Transverse colon (tissue), 4 donors: ENCODE results near the gene CAPN5. TPM values are rescaled to one million over a fixed set of nuclear protein-coding genes. Genes with fewer than 3 reads are reported as not detected.

Source experiments
- DNase-seq: peaks from one replicate; pipeline ENCODE4 v3.0.0-alpha.2; 2019
- H3K27ac ChIP-seq, 4 donors: fragments of 200-600 bp; sonication (generic); 2 replicates each; pipeline ENCODE4 v1.5.1; 2016 to 2018; ENCODE audit warnings: inconsistent platforms in 4 of 4
- H3K27me3 ChIP-seq: fragments of 200-600 bp; sonication (generic); 2 replicates; pipeline ENCODE4 v1.5.1; 2017; ENCODE audit warnings: inconsistent platforms
- H3K36me3 ChIP-seq, 4 donors: fragments of 200-600 bp; sonication (generic); 2 replicates each; pipeline ENCODE4 v1.5.1; 2017 to 2019; ENCODE audit warnings: inconsistent platforms in 4 of 4
- H3K4me1 ChIP-seq, 4 donors: fragments of 200-600 bp; sonication (generic); 2 replicates each; pipeline ENCODE4 v1.5.1; 2017 to 2020; ENCODE audit warnings: inconsistent platforms in 4 of 4
- H3K4me3 ChIP-seq, 4 donors: fragments of 200-600 bp; sonication (generic); 1 replicate in 1 of 4; 2 replicates in 3 of 4; pipeline versions ENCODE4 v1.5.1 to v1.6.1; 2017 to 2019; ENCODE audit warnings: inconsistent platforms in 4 of 4
- H3K9me3 ChIP-seq, 2 donors: fragments of 200-600 bp; sonication (generic); 2 replicates each; pipeline ENCODE4 v1.5.1; 2017 to 2019; ENCODE audit warnings: inconsistent platforms in 2 of 2
- CTCF ChIP-seq, 5 experiments: fragments of 200-600 bp in 3 of 5; fragments of 450-650 bp in 2 of 5; sonication (generic) in 3 of 5; IDR thresholded peaks; 1 replicate in 2 of 5; 2 replicates in 3 of 5; pipeline ENCODE4 v1.5.1; 2016 to 2017; ENCODE audit warnings: antibody characterized with exemption in 5 of 5, inconsistent platforms in 3 of 5, mild to moderate bottlenecking in 2 of 5, moderate library complexity in 1 of 5
- EP300 ChIP-seq: sonication (generic); formaldehyde crosslinking; IDR thresholded peaks from one replicate; pipeline ENCODE4 v1.6.1; 2017; ENCODE audit warnings: antibody characterized with exemption, low read depth
- POLR2A ChIP-seq: fragments of 450-650 bp; IDR thresholded peaks from one replicate; pipeline ENCODE4 v1.6.1; 2016; ENCODE audit warnings: antibody characterized with exemption, mild to moderate bottlenecking, moderate library complexity
- POLR2AphosphoS5 ChIP-seq, 3 donors: sonication (generic); formaldehyde crosslinking; IDR thresholded peaks; one replicate each; pipeline ENCODE4 v1.6.1; 2016; ENCODE audit warnings: antibody characterized with exemption in 3 of 3
- WGBS, 2 donors: methylation state at CpG; one replicate each; pipeline ENCODE4 v1.1.5; 2018; ENCODE audit warnings: low coverage in 1 of 2; 5-methylcytosine and 5-hydroxymethylcytosine counted together
- in situ Hi-C, 4 donors: fragments of 200-750 bp; cut with MboI; loops; one replicate each; pipeline versions ENCODE4 v1.15.0 to v1.15.1; 2017; ENCODE audit warnings: low sequenced_read_pairs in 3 of 4, low pct_ligation_motif_present in 1 of 4, low pct_unique_long_range_greater_than_20kb in 1 of 4
- intact Hi-C: fragments of 100-400 bp; cut with DNase I; formaldehyde crosslinking; loops from one replicate; pipeline ENCODE4 v1.15.1; 2023; ENCODE audit warnings: low total_unique reads
- total RNA-seq, 4 donors: library from RNA; depleted of rRNA; stranded (reverse); fragments of >200 nt; gene quantifications; one replicate each; pipeline ENCODE4 v1.1.0, GENCODE V29; 2016

CAPN5 gene
- total RNA-seq, 4 donors from 2014 or later, result 210 to 290 (median 214) TPM

- Histone ChIP-seq H3K36me3 (no peaks in the 10 kb centered on the region), H3K27ac (no peak overlapping the region), H3K9me3 (no peaks in the 10 kb centered on the region), H3K4me1 (no peaks in the 10 kb centered on the region), H3K4me3 (no peak overlapping the region), H3K27me3 (no peaks in the 10 kb centered on the region)
- DNase-seq, result no peak
- intact Hi-C loops (no loop called here), in situ Hi-C loops (no loop called here)
- WGBS, 2 donors, result 62 to 85% methylated on average over 5 to 10 of the region's 10 CpGs
- TF ChIP-seq POLR2AphosphoS5 (IDR thresholded peaks at IDR 0.05) (no peak), POLR2A (no peak), EP300 (no peak), CTCF (IDR thresholded peaks at IDR 0.05) (no peak)
These were observed 106.7 kb downstream of the CAPN5 start for GRCh38 chr11:77173494-77173893.

GRCh38 chr11:77174559-77174958 lies 107.8 kb downstream of the CAPN5 start:
- Histone ChIP-seq H3K27ac (no peak overlapping the region), H3K4me1 (no peaks in the 10 kb centered on the region), H3K4me3 (no peak overlapping the region), H3K27me3 (no peaks in the 10 kb centered on the region), H3K36me3 (no peaks in the 10 kb centered on the region), H3K9me3 (no peaks in the 10 kb centered on the region)
- WGBS, 2 donors, result 90% methylated on average over 15 of the region's 16 CpGs; no CpG with 5 or more reads in 1 of the 2 donors
- TF ChIP-seq POLR2AphosphoS5 (IDR thresholded peaks at IDR 0.05) (no peak), POLR2A (no peak), EP300 (no peak), CTCF (IDR thresholded peaks at IDR 0.05) (no peak)
- in situ Hi-C loops, result no loop called here
- intact Hi-C loops, result no loop called here
- DNase-seq, result no peak

- H3K4me3 ChIP-seq, result no peak overlapping the region
- H3K36me3 ChIP-seq, result no peaks in the 10 kb centered on the region
- in situ Hi-C loops, result loop anchor here in 2 of 4 donors (25.0 kb wide), 2 partner anchors 138 to 362 kb away; partner anchors contain the start of gene B3GNT6 (in 1 of the 2)
- no peak for DNase-seq
- intact Hi-C loops, result no loop called here
- H3K9me3 ChIP-seq, result no peaks in the 10 kb centered on the region
- H3K27me3 ChIP-seq, result no peaks in the 10 kb centered on the region
- TF ChIP-seq POLR2AphosphoS5 (IDR thresholded peaks at IDR 0.05) (no peak), CTCF (IDR thresholded peaks at IDR 0.05) (no peak), EP300 (no peak), POLR2A (no peak)
- 77% methylated on average over 8 of the region's 15 CpGs; no CpG with 5 or more reads in 1 of the 2 donors for WGBS, 2 donors
- no peaks in the 10 kb centered on the region for H3K4me1 ChIP-seq
- H3K27ac ChIP-seq, result peak overlapping the region in 1 of 4 donors; percentile 10
These were observed 108.5 kb downstream of the CAPN5 start for GRCh38 chr11:77175021-77175842.

Other genes with a start within 250 kb of the CAPN5 start
- gene ACER3, start 206.1 kb upstream of the CAPN5 start, total RNA-seq, result 10 to 100 TPM in 3 of 4 donors, 1 to 10 TPM in 1; 8.8 to 72.2 (median 29.4) TPM
- 10 to 100 TPM; 64.7 to 88.1 (median 72.0) TPM for gene B3GNT6, start 32.6 kb upstream of the CAPN5 start, total RNA-seq
- gene OMP, start 35.9 kb downstream of the CAPN5 start, total RNA-seq, result 100 to 1,000 TPM in 1 of 4 donors, 10 to 100 TPM in 3; 16.0 to 126 (median 49.4) TPM
- gene MYO7A, start 61.3 kb downstream of the CAPN5 start, total RNA-seq, result 10 to 100 TPM in 1 of 4 donors, 1 to 10 TPM in 3; 4.6 to 11.2 (median 5.5) TPM
- gene GDPD4, start 234.7 kb downstream of the CAPN5 start, total RNA-seq, result not detected